K562 (cell line): Measurements from ENCODE around the gene VSTM2A.

Experiments used
- CREB1 ChIP-seq, 2 experiments: sonication (generic) in 1 of 2; formaldehyde crosslinking in 1 of 2; IDR thresholded peaks; 2 replicates each; pipeline versions ENCODE4 v1.6.1 to v1.8.0; 2012 to 2022; ENCODE audit warnings: inconsistent platforms in 1 of 2, mild to moderate bottlenecking in 1 of 2, missing genetic modification reagents in 1 of 2, moderate library complexity in 1 of 2
- DPF2 ChIP-seq: fragments of 450-650 bp; IDR thresholded peaks from 2 replicates; pipeline ENCODE4 v1.6.1; 2016
- FOXA1 ChIP-seq: fragments of 450-650 bp; IDR thresholded peaks from 2 replicates; pipeline ENCODE4 v1.6.1; 2016; ENCODE audit warnings: mild to moderate bottlenecking, borderline replicate concordance
- GABPA ChIP-seq: fragments of 200-800 bp; sonication (Bioruptor generic); conservative IDR thresholded peaks from 2 replicates; pipeline ENCODE4 v1.6.1; 2016; ENCODE audit warnings: low read depth, missing genetic modification characterization, missing compliant biosample characterization
- MYC ChIP-seq, 2 experiments: fragments of 250-450 bp in 1 of 2; sonication (Bioruptor Pico) in 1 of 2; IDR thresholded peaks; 2 replicates each; pipeline versions ENCODE4 v1.5.1 to v1.6.1; 2012 to 2021; ENCODE audit warnings: low read depth in 2 of 2, borderline replicate concordance in 1 of 2, improper control_type of control experiment in 1 of 2, low read length in 1 of 2, mild to moderate bottlenecking in 1 of 2, moderate library complexity in 1 of 2
- ZNF274 ChIP-seq: IDR thresholded peaks from 2 replicates; pipeline ENCODE4 v1.6.1; 2011; ENCODE audit warnings: low read depth, mild to moderate bottlenecking, low read length, moderate library complexity, borderline replicate concordance
- ZNF431 ChIP-seq: sonication (generic); formaldehyde crosslinking; IDR thresholded peaks from 2 replicates; pipeline ENCODE4 v1.8.0; 2022; ENCODE audit warnings: mild to moderate bottlenecking, missing genetic modification reagents
- ZNF57 ChIP-seq: fragments of 450-650 bp; formaldehyde crosslinking; IDR thresholded peaks from 2 replicates; pipeline ENCODE4 v1.4.0; 2020; ENCODE audit warnings: mild to moderate bottlenecking, moderate library complexity
- TF ChIP-seq, protein P1 (sequence below): sonication (generic); formaldehyde crosslinking; IDR thresholded peaks from 2 replicates; pipeline ENCODE4 v1.8.0; 2023; ENCODE audit warnings: mild to moderate bottlenecking, missing genetic modification reagents
- TF ChIP-seq, protein P2 (sequence below), 3 experiments: IDR thresholded peaks in 2 of 3; conservative IDR thresholded peaks in 1 of 3; 2 replicates each; pipeline ENCODE4 v1.5.1; 2011 to 2012; ENCODE audit warnings: low read length in 3 of 3, mild to moderate bottlenecking in 3 of 3, control low read depth in 2 of 3, improper control_type of control experiment in 1 of 3, inconsistent platforms in 1 of 3, low read depth in 1 of 3, mixed read lengths in 1 of 3, moderate library complexity in 1 of 3; ENCODE audit not compliant: insufficient read depth in 2 of 3

DNA sequence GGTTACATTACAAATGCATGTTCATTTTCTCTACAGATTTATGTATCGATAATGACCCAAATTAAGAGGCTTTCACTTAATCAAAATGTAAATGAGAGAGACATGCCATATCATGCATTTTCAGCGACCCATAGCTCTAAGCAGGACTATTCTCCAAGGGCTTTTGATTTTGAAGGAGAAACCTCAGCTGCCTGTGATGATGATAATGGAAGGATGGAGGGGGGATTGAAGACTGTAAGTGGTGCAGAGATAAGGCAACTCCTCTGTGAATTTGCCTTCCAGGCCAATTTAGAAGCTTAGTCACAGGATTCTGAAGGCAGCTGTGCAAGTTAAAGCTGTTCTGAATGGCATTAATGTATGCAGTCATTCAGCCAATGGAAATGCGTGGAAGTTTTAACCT, 8.3 kb downstream of the VSTM2A start:
- TF ChIP-seq MYC (IDR thresholded peaks at IDR 0.05; ENCODE audit: low read depth, low read length) (no peak), MYC (CRISPR knock-in tag; IDR thresholded peaks at IDR 0.05; ENCODE audit: borderline replicate concordance, low read depth) (no peak), DPF2 (no peak), GABPA (no peak), ZNF274 (no peak), ZNF57 (CRISPR knock-in tag) (no peak), ZNF431 (CRISPR knock-in tag) (no peak), FOXA1 (no peak), CREB1 (IDR thresholded peaks at IDR 0.05) (no peak), CREB1 (CRISPR knock-in tag; IDR thresholded peaks at IDR 0.05) (no peak)
- TF ChIP-seq, protein P1, sequence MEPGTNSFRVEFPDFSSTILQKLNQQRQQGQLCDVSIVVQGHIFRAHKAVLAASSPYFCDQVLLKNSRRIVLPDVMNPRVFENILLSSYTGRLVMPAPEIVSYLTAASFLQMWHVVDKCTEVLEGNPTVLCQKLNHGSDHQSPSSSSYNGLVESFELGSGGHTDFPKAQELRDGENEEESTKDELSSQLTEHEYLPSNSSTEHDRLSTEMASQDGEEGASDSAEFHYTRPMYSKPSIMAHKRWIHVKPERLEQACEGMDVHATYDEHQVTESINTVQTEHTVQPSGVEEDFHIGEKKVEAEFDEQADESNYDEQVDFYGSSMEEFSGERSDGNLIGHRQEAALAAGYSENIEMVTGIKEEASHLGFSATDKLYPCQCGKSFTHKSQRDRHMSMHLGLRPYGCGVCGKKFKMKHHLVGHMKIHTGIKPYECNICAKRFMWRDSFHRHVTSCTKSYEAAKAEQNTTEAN: no peak
- TF ChIP-seq, protein P2, sequence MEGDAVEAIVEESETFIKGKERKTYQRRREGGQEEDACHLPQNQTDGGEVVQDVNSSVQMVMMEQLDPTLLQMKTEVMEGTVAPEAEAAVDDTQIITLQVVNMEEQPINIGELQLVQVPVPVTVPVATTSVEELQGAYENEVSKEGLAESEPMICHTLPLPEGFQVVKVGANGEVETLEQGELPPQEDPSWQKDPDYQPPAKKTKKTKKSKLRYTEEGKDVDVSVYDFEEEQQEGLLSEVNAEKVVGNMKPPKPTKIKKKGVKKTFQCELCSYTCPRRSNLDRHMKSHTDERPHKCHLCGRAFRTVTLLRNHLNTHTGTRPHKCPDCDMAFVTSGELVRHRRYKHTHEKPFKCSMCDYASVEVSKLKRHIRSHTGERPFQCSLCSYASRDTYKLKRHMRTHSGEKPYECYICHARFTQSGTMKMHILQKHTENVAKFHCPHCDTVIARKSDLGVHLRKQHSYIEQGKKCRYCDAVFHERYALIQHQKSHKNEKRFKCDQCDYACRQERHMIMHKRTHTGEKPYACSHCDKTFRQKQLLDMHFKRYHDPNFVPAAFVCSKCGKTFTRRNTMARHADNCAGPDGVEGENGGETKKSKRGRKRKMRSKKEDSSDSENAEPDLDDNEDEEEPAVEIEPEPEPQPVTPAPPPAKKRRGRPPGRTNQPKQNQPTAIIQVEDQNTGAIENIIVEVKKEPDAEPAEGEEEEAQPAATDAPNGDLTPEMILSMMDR (IDR thresholded peaks at IDR 0.05 in 2 of 3, conservative IDR thresholded peaks at IDR 0.05 in 1 of 3; ENCODE audit: insufficient read depth in 2 of 3, low read depth in 1 of 3, low read length in 3 of 3): no peak
